Left colon (tissue), 2 donors: ENCODE data around the gene FAM118A. TPM values are rescaled to one million over a fixed set of nuclear protein-coding genes. Genes with fewer than 3 reads are reported as not detected.
A peak's percentile ranks its signal among the peaks of the same experiment; 100 is the strongest.

Source experiments
- ATAC-seq: fragments of 200-7000 bp; cut with Tn5 transposase; one replicate; pipeline ENCODE4 v1.9.1; 2020; ENCODE audit warnings: mild to moderate bottlenecking, moderate library complexity
- DNase-seq, 2 donors: peaks; one replicate each; pipeline ENCODE4 v3.0.0-alpha.2; 2020
- intact Hi-C, 2 donors: fragments of 100-400 bp; cut with DNase I in 1 of 2; cut with micrococcal nuclease in 1 of 2; formaldehyde crosslinking; loops; one replicate each; pipeline versions ENCODE4 v1.11.2 to v1.14.0; 2022; cut with DNase I, micrococcal nuclease
- total RNA-seq, 2 donors: library from RNA; stranded (reverse); fragmentation: NEBNext Ultra II Directional; extraction: Animal tissue kit (Norgen Biotek cat#: 25700); gene quantifications; one replicate each; pipeline ENCODE4 v1.2.1, GENCODE V29; 2021
- donor health status: DM: no; HTN: no; CAD: no.
- donor health status: DM: yes; HTN: yes; CAD: no.

Gene FAM118A
- total RNA-seq, 2 donors from 2014 or later: 47.0 to 60.7 TPM

DNA sequence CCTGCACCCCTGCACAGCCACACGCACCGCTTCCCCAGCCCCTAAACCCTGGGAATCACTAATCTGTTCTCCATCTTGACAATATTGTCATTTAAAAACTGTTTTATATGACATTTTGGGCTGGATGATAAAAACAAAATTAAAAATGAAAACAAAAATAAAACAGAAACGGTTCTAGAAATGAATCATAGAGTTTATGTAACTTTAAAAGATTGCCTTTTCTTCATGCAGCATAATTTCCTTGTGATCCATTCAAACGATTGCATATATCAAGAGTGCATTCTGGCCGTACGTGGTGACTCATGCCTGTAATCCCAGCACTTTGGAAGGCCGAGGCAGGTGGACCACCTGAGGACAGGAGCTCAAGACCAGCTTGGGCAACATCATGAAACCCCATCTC lies 6.6 kb upstream of the FAM118A start:
- intact Hi-C loops: no loop called here
- DNase-seq: no peak
- ATAC-seq: peak; percentile 25

- intact Hi-C loops: no loop called here
- no peak for ATAC-seq
- DNase-seq: no peak
Observed at GRCh38 chr22:45304971-45305370, 4.8 kb upstream of the FAM118A start.

DNA sequence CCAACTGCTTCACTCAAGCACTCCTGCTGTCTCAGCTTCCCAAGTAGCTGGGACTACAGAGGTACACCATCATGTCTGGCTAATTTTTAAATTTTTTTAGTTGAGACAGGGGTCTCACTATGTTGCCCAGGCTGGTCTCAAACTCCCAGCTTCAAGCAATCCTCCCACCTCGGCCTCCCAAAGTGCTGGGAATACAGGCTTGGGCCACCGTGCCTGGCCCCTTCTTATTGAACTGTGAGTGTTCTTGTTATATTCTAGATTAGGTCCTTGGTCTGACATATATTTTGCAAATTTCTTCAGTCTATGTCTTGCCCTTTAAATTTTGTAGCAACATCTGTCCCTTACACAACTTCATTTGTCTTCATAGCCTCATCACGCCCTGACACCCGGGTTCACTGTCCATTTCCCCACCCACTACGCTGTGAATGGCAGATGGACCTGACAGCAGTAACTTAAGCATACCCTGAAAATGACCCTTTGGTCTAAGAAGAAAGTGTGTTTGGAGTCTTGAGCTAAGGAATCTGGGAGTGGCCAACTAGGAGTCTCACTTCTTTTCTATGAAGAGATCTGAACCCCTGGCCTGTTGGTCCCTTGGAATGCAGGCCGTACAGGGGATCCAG lies 4.2 kb upstream of the FAM118A start:
- intact Hi-C loops: no loop called here
- DNase-seq (peak in 1 of 2 donors; percentile 68), ATAC-seq (peak; percentile 37)

GRCh38 chr22:45306139-45306538 lies 3.6 kb upstream of the FAM118A start:
- DNase-seq (no peak), ATAC-seq (no peak)
- intact Hi-C loops: no loop called here

- ATAC-seq: peak; percentile 46
- DNase-seq: no peak
- intact Hi-C loops: no loop called here
Observed at GRCh38 chr22:45308391-45308956, 1.3 kb upstream of the FAM118A start.

- DNase-seq (peak in 1 of 2 donors; percentile 54), ATAC-seq (peak; percentile 0)
- intact Hi-C loops: no loop called here
Observed at GRCh38 chr22:45308957-45309421, 745 bp upstream of the FAM118A start.

- no peak for ATAC-seq
- DNase-seq: peak in 1 of 2 donors; percentile 51
- intact Hi-C loops: no loop called here
Observed at GRCh38 chr22:45310331-45310976, 720 bp downstream of the FAM118A start.

DNA sequence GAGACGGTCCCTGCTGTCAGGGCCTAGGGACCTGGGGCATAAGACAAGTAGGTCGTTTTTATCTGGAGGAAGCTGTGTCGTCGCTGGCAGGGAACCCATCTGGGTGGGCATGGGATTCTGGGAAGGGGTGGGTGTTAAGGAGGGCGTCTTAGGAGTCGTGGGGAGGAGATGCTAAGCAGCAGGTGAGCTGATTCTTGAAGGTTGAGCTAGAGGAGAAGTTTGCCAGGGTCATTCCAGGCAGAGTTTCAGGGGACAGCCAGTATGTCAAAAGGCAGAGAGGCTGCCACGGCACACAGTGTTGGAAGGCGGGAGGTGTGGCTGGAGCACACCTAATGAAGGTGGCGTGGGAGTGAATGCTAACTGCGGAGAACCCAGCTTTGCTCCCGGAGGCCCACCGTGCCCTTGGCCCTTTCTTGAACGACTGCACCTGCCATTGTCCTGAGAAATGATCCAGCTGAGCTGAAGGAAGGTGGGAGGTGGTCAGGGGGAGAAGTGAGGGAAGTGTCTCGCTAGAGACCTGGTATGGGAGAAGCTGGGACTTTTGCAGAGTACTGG lies 1.3 kb downstream of the FAM118A start:
- ATAC-seq: no peak
- intact Hi-C loops: no loop called here
- DNase-seq: no peak

- intact Hi-C loops: no loop called here
- ATAC-seq: no peak
Observed at GRCh38 chr22:45312415-45312814, 2.7 kb downstream of the FAM118A start.

DNA sequence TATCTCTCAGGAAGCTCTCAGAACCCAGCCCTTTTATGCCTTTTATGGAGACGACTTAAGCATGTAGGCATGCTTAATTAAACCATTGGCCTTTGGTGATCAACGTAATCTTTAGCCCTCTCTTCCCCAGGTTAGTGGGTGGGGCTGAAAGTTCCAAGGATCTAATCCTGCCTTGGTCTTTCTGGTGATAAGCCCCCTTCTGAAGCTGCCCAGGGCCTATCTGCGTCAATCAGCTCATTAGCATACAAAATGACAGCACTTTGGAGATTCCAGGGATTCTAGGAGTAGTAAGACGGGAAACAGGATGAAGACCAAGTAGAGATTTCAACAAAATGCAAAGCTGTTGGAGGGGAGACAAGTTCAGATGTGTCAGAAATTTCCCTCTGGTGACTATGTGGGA lies 3.1 kb downstream of the FAM118A start:
- no peak for ATAC-seq
- DNase-seq: no peak
- intact Hi-C loops: no loop called here

More at GRCh38 chr22:45312415-45312814, 2.7 kb downstream of the FAM118A start:
- no peak for DNase-seq

DNA sequence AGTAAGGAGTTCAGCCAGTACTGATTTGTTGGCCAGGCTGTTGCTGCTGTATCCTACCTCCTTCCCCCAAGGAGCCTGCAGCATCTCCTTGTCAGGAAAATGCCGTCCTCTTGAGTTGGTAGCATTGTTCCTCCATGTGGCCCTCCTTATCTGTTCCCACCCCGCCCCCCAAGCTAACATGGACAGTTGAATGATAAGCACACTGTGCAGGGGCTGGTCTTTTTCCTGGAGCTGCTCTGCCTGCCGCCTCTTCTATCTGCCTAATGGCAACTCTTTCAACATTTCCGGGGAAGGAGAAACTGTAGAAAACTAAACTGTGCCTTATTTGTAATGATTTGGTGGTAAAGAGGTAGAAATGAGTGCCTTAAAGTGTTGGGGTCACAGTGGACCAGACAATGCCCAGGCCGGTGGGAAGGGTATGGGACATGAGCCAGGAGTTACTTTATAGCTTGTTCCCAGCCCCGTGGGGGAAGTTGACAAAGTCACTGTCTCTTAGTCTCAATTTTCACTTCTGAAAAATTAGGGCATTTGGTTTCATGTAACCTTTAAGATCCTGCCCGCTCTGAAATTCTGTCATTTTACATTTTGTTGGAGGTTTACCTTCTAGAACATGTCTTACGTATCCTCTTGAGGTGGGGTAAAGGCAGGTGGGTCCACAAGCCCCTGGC lies 4.5 kb downstream of the FAM118A start:
- intact Hi-C loops: no loop called here
- no peak for ATAC-seq

DNA sequence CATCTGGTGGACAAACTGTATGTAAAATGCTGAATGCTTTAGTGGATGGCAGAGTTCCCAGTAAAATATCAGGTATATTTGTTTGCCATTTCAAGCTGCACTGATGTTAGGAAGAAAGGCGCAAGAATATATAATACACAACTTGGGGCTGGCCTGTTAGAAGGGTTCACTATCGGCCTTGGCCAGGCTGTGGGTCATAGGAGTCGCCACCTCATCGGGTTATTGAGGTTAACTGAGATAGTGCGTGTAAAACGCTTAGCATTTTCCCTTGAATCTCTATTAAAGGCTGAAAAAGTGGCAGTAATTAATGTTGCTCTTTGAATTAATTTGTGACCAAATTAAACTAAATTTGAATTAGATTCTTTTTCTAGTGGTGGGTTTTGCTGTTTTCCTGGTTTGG lies 5.1 kb downstream of the FAM118A start:
- intact Hi-C loops: no loop called here
- ATAC-seq: no peak

More for the DNA sequence above, 4.5 kb downstream of the FAM118A start:
- no peak for DNase-seq

GRCh38 chr22:45316796-45317526 lies 7.2 kb downstream of the FAM118A start:
- intact Hi-C loops: no loop called here
- ATAC-seq: no peak

More for the DNA sequence above, 5.1 kb downstream of the FAM118A start:
- DNase-seq: no peak

DNA sequence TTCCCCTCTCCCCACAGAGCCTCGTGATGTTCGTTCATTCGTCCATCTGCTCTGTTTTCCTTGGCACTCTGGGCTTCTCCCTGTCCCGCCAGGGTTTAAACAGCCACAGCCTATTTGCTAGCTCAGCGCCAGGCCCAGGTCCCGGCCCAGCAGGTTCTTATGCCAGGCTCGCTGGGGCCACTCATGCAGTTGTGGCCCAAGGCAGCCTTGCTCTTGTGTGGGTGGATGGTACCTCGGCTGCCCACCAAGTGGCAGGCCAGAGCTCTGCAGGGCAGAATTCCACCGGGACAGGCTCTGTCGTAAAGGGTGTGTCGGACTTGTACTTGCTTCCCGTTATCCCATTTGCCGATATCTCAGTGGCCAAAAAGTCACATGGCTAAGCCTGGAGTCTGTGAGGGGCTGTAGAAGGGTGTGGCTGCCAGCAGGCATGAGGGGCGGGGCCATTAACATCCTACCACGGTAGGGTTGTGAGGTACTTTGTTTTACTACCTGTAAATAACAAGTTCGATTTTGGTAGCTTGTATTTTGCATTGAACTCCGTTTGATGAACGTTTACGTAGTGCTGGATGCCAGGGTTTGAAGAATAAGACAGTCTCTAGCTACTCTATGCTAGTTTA lies 7.9 kb downstream of the FAM118A start:
- ATAC-seq (peak; percentile 90), DNase-seq (peak; percentile 66 to 77)
- intact Hi-C loops: no loop called here

More at GRCh38 chr22:45316796-45317526, 7.2 kb downstream of the FAM118A start:
- DNase-seq: no peak

DNA sequence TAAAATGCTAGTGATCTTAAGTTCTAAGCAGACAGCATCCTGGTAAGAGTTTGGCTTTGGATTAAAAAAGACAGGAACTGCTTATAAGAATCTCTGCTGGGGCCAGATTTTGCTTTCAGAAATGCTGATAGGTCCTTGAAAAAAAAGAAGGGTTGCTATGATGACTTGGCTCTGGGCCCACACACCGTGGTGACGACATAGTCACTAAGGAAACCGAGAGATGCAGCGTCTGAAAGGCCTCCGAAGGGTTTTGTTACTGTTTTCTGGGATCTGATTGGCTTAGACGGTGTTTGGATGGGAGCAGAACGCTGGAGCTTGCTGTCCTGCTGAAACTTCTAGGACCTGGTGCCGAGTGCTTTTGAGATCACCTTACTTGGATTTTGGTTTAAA lies 8.4 kb downstream of the FAM118A start:
- peak; percentile 74 to 80 for DNase-seq
- intact Hi-C loops: no loop called here
- ATAC-seq: peak; percentile 26

GRCh38 chr22:45318558-45319323 lies 9.0 kb downstream of the FAM118A start:
- DNase-seq (no peak), ATAC-seq (no peak)
- intact Hi-C loops: no loop called here

DNA sequence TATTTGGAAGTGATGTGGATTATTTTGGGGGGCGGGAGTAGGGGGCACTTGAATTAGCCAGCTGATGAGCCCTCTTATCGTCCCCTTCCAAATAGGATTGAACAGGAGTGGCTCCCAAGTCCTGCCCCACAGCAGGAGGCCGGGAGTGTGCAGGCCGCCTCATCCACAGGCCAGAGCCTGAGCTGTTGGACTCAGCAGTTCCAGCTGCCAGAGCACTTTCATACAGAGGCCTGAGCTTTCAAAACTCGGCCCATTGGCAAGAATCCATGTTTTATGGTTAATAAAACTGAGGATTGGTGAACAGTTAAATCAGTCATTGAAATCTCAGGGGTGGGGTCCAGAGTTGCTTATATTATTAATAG lies 9.6 kb downstream of the FAM118A start:
- peak; percentile 29 for ATAC-seq
- intact Hi-C loops: no loop called here
- DNase-seq: no peak
